Breast epithelium (tissue), 3 donors: ENCODE data around the gene UACA.

Experiments
- POLR2A ChIP-seq: fragments of 450-650 bp; IDR thresholded peaks from one replicate; pipeline ENCODE4 v1.6.1; 2016; ENCODE audit warnings: antibody characterized with exemption, mild to moderate bottlenecking, moderate library complexity
- POLR2AphosphoS5 ChIP-seq, 3 donors: sonication (generic); formaldehyde crosslinking; IDR thresholded peaks; one replicate each; pipeline ENCODE4 v1.6.1; 2017; ENCODE audit warnings: antibody characterized with exemption in 3 of 3
- TF ChIP-seq, protein P1 (sequence below), 3 donors: fragments of 450-650 bp; IDR thresholded peaks; one replicate each; pipeline ENCODE4 v1.5.1; 2016 to 2017; ENCODE audit warnings: antibody characterized with exemption in 3 of 3, mild to moderate bottlenecking in 3 of 3, moderate library complexity in 3 of 3

DNA sequence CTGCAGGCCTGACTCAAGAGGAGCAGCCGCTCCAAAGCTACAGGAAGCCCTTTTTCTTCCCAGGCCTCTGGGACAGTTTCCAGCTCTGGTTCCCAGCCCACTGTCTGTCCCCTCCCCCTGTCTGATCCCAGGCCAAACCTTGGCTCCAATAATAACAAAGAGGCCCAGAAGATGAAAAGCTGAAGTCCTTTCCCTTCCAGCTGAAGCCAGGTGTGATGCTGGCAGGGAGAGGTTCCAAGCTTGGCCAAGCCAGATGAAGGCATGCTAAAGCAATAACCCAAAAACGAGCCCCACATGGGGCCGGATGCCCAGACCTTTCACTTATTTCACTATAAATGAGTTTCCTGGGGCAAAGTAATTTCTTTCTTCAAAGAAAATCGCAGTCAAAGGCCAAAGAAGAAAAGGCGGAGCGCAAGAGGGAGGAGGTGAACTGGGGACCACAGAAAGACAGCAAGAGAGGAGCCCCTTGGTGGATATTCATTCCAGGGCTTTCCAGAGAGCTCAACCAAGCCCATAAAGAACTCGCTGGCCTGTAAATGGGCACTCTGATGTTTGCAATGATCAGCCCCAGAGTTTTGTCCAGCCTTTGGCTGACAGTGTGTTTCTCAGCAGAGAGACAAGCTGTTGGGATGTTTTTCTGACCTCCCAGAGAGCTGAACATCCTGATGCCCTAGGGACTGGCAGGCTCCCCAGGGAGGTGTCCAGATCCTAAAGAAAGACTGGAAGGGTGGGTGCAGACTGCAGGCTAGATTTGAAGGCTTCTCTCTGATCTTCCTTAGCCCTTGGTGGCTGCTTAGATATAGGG is 157.6 kb downstream of the UACA start:
- TF ChIP-seq, protein P1, sequence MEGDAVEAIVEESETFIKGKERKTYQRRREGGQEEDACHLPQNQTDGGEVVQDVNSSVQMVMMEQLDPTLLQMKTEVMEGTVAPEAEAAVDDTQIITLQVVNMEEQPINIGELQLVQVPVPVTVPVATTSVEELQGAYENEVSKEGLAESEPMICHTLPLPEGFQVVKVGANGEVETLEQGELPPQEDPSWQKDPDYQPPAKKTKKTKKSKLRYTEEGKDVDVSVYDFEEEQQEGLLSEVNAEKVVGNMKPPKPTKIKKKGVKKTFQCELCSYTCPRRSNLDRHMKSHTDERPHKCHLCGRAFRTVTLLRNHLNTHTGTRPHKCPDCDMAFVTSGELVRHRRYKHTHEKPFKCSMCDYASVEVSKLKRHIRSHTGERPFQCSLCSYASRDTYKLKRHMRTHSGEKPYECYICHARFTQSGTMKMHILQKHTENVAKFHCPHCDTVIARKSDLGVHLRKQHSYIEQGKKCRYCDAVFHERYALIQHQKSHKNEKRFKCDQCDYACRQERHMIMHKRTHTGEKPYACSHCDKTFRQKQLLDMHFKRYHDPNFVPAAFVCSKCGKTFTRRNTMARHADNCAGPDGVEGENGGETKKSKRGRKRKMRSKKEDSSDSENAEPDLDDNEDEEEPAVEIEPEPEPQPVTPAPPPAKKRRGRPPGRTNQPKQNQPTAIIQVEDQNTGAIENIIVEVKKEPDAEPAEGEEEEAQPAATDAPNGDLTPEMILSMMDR (IDR thresholded peaks at IDR 0.05) = no peak
- TF ChIP-seq POLR2AphosphoS5 (IDR thresholded peaks at IDR 0.05) (peak in 1 of 3 donors; percentile 63), POLR2A (no peak)
